Stimulated activated CD8-positive, alpha-beta memory T cell treated with anti-CD3 and anti-CD28 coated beads, Interleukin-15, amount 100 ng/mL, for 48 hours (primary cell): ENCODE measurements around the gene ENHO.

Experiments
- DNase-seq, 2 donors: peaks; one replicate each; pipeline ENCODE4 v3.0.0-alpha.2; 2020; ENCODE audit warnings: low read depth in 2 of 2

Gene ENHO

GRCh38 chr9:34524349-34524748, 1.6 kb upstream of the ENHO start:
- DNase-seq, result no peak

- DNase-seq, result no peak
These were observed 501 bp downstream of the ENHO start for GRCh38 chr9:34522091-34522887.

- DNase-seq, result no peak
These were observed 1.3 kb downstream of the ENHO start for GRCh38 chr9:34521406-34522045.

- DNase-seq, result no peak
These were observed 2.0 kb downstream of the ENHO start for GRCh38 chr9:34520505-34521385.

- DNase-seq, result no peak
These were observed 2.7 kb downstream of the ENHO start for GRCh38 chr9:34520096-34520495.

- no peak for DNase-seq
These were observed 3.3 kb downstream of the ENHO start for GRCh38 chr9:34519321-34520020.

- no peak for DNase-seq
These were observed 3.9 kb downstream of the ENHO start for GRCh38 chr9:34518896-34519295.

- no peak for DNase-seq
These were observed 4.6 kb downstream of the ENHO start for GRCh38 chr9:34518110-34518616.

GRCh38 chr9:34517185-34517584, 5.6 kb downstream of the ENHO start:
- DNase-seq, result no peak

GRCh38 chr9:34515959-34516358, 6.8 kb downstream of the ENHO start:
- DNase-seq, result no peak

- DNase-seq, result no peak
These were observed 8.0 kb downstream of the ENHO start for GRCh38 chr9:34514816-34515215.

GRCh38 chr9:34514401-34514800, 8.4 kb downstream of the ENHO start:
- DNase-seq, result no peak

- DNase-seq, result no peak
These were observed 9.1 kb downstream of the ENHO start for GRCh38 chr9:34513567-34514214.

- DNase-seq, result no peak
These were observed 10.4 kb downstream of the ENHO start for GRCh38 chr9:34512131-34513078.

GRCh38 chr9:34510497-34511468, 12.0 kb downstream of the ENHO start:
- no peak for DNase-seq

GRCh38 chr9:34508951-34509350, 13.8 kb downstream of the ENHO start:
- DNase-seq, result no peak

- DNase-seq, result no peak
These were observed 14.3 kb downstream of the ENHO start for GRCh38 chr9:34508463-34508862.

- no peak for DNase-seq
These were observed 14.8 kb downstream of the ENHO start for GRCh38 chr9:34507966-34508365.

- DNase-seq, result no peak
These were observed 15.2 kb downstream of the ENHO start for GRCh38 chr9:34507556-34507955.
